Activated CD4-positive, alpha-beta T cell treated with anti-CD3 and anti-CD28 coated beads for 24 hours (primary cell): ENCODE measurements around the gene VPS51.

ENCODE experiments used
- DNase-seq, 2 donors: peaks; one replicate each; pipeline ENCODE4 v3.0.0-alpha.2; 2020; ENCODE audit warnings: low read depth in 2 of 2

Gene VPS51

GRCh38 chr11:65119670-65119995 is 23.6 kb downstream of the VPS51 start:
- no peak for DNase-seq

GRCh38 chr11:65120831-65121230 is 24.8 kb downstream of the VPS51 start:
- DNase-seq = no peak

- no peak for DNase-seq
These were observed 25.4 kb downstream of the VPS51 start for GRCh38 chr11:65121447-65121864.

GRCh38 chr11:65121865-65122696 is 26.1 kb downstream of the VPS51 start, which contains the start of the genes FAU and MRPL49:
TSS of gene FAU (minus strand) at chr11:65122134. CDS start at chr11:65121813, 321 bp downstream.
TSS of gene MRPL49 (plus strand) at chr11:65122321. CDS start at chr11:65122347, 26 bp downstream.
- peak; percentile 97 to 99 for DNase-seq

- no peak for DNase-seq
These were observed 28.6 kb downstream of the VPS51 start for GRCh38 chr11:65124480-65125196.

GRCh38 chr11:65125197-65126056 is 29.4 kb downstream of the VPS51 start:
- DNase-seq = no peak

GRCh38 chr11:65126624-65127274 is 30.7 kb downstream of the VPS51 start:
- DNase-seq = no peak

- DNase-seq = no peak
These were observed 31.6 kb downstream of the VPS51 start for GRCh38 chr11:65127473-65128181.

- DNase-seq = no peak
These were observed 32.5 kb downstream of the VPS51 start for GRCh38 chr11:65128182-65129145.

GRCh38 chr11:65129649-65130441 is 33.8 kb downstream of the VPS51 start:
- DNase-seq = no peak

- no peak for DNase-seq
These were observed 34.8 kb downstream of the VPS51 start for GRCh38 chr11:65130631-65131416.

GRCh38 chr11:65131417-65131776 is 35.4 kb downstream of the VPS51 start:
- DNase-seq = no peak

GRCh38 chr11:65131895-65132237 is 35.9 kb downstream of the VPS51 start:
- no peak for DNase-seq

GRCh38 chr11:65132238-65132987 is 36.4 kb downstream of the VPS51 start:
- DNase-seq = no peak

- DNase-seq = no peak
These were observed 37.1 kb downstream of the VPS51 start for GRCh38 chr11:65132988-65133700.

GRCh38 chr11:65133724-65134123 is 37.7 kb downstream of the VPS51 start:
- no peak for DNase-seq
